ENCODE results near the gene SACS. TPM values are rescaled to one million over a fixed set of nuclear protein-coding genes. Genes with fewer than 3 reads are reported as not detected.
"Not testable (repeated sequence)": the region's sequence is repeated elsewhere in the genome, so short reads cannot be mapped to it uniquely, and the experiment has no call there.

The SACS gene
- total and polyA plus RNA-seq, 5 donors from 2014 or later: 5.2 to 23.4 (median 6.8) TPM

DNA sequence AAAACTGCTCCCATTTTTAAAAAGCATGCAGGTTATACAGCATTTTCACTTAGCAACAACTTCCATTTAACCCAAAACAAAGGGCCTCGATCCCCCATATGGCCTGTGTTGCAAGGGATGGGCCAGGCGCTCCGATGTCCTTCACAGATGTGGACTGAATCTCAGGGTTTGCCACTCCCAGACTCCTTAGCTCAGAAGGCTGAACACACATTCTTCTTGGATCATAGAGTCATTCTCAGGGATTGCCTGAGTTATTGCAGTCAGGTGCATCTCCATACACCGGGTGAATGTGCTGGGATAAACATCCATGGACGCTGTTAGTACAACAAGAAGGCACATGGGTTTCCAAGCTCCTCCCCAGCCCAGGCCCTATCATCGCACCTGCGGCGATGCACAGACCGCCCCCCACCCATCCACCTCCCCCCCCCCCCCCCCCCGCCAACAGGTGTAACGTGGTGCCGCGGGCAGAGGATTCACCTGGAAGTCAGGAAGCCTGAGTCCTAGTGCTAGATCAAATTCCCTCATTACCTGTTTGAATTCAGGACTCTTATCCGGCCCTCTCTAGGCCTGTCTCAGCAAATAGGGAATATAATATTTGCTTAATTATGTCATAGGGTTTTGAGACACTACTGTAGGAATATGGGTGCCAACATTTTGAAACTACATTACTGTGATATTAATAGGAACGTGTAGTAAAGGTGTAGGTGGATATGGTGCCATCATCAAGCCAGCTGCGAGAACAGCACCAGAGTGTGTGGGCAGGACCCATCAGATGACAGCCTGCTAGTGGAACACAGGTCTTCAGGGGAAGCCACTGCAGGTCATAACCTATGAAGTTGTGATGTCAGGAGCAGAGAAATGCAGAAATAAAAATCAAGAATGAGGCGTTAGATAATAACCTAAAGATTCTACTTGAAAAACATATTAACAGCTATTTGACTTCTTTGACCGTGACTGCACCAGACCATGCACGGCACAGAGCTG is 110.9 kb downstream of the SACS start:
- Histone ChIP-seq H3K9me3 (ENCODE audit: control insufficient read depth in 2 of 2, low read length in 2 of 2) (no peaks in the 10 kb centered on the region), H3K4me1 (ENCODE audit: control insufficient read depth, insufficient read depth, low read length, poor library complexity, severe bottlenecking) (peaks cover 8% of the 10 kb centered on the region), H3K27me3 (ENCODE audit: control insufficient read depth, insufficient read depth, low read length) (no peaks in the 10 kb centered on the region), H3K36me3 (ENCODE audit: control insufficient read depth, insufficient read depth, low read length) (no peaks in the 10 kb centered on the region), H3K4me3 (ENCODE audit: low read depth, low read length) (no peak overlapping the region), H3K27ac (ENCODE audit: insufficient read depth, low read length, poor library complexity, severe bottlenecking) (no peak overlapping the region)
- peaks cover 0 to 4% (median 2%) of the 10 kb centered on the region in 7 donors for H3K9me3 Mint-ChIP-seq
- H3K27me3 Mint-ChIP-seq: peaks cover 10% of the 10 kb centered on the region
- H3K4me1 Mint-ChIP-seq: peaks cover 3 to 23% (median 13%) of the 10 kb centered on the region in 4 donors
- no peak overlapping the region for H3K27ac Mint-ChIP-seq
- DNase-seq (no peak), ATAC-seq (ENCODE audit: low read depth in 2 of 2) (no peak)
- H3K4me3 Mint-ChIP-seq: peak overlapping the region in 2 of 4 donors; percentile 52 to 88
- peaks cover 8% of the 10 kb centered on the region for H3K36me3 Mint-ChIP-seq

DNA sequence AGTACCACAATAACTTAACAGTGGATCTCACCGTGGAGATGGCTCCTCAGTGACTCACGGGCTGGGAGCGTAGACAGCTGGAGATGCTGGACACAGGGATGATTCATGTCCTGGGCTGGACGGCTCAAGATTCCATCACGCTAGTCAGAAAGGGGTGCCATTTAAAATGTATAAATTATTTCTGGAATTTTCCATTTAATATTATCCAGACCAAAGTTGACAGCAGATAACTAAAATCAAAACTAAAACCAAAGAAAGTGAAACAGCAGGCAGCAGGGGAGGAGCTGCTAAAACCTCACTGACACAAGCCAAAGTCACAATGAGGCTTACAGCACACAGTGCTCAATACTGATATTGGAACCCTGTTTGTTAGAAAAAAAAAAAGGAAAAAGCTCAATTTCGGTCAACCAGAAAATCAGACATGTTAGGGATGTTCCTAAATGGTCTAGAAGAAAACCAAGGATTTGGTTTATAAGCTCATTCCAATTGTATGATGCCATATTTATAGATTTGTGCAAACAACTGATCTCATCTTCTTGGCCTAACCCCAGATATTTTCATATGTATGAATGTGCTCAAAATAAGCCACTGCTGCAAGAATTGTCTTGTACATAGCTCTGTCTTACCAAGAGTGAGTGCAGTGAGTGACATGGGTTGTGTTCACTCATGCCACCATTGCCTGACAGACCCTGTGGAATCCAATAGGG is 111.8 kb downstream of the SACS start:
- ATAC-seq (ENCODE audit: low read depth in 2 of 2) (peak; percentile 34 to 37), DNase-seq (peak in 1 of 3 donors; percentile 48)
- no peaks in the 10 kb centered on the region for H3K27me3 ChIP-seq (ENCODE audit: control insufficient read depth, insufficient read depth, low read length)
- no peak overlapping the region for H3K27ac ChIP-seq (ENCODE audit: insufficient read depth, low read length, poor library complexity, severe bottlenecking)
- H3K4me1 Mint-ChIP-seq: peaks cover 3 to 23% (median 13%) of the 10 kb centered on the region in 4 donors
- peak overlapping the region; percentile 52 to 94 (median 88) for H3K4me3 Mint-ChIP-seq
- H3K9me3 ChIP-seq (ENCODE audit: control insufficient read depth in 2 of 2, low read length in 2 of 2): no peaks in the 10 kb centered on the region
- H3K27me3 Mint-ChIP-seq: peaks cover 10% of the 10 kb centered on the region
- peak overlapping the region; percentile 40 to 88 (median 71) for H3K27ac Mint-ChIP-seq
- H3K36me3 ChIP-seq (ENCODE audit: control insufficient read depth, insufficient read depth, low read length): no peaks in the 10 kb centered on the region
- peak overlapping the region; percentile 85 for H3K4me3 ChIP-seq (ENCODE audit: low read depth, low read length)
- peaks cover 8% of the 10 kb centered on the region for H3K4me1 ChIP-seq (ENCODE audit: control insufficient read depth, insufficient read depth, low read length, poor library complexity, severe bottlenecking)
- H3K36me3 Mint-ChIP-seq: no peaks in the 10 kb centered on the region
- peaks cover 0 to 2% (median 0%) of the 10 kb centered on the region in 7 donors for H3K9me3 Mint-ChIP-seq

DNA sequence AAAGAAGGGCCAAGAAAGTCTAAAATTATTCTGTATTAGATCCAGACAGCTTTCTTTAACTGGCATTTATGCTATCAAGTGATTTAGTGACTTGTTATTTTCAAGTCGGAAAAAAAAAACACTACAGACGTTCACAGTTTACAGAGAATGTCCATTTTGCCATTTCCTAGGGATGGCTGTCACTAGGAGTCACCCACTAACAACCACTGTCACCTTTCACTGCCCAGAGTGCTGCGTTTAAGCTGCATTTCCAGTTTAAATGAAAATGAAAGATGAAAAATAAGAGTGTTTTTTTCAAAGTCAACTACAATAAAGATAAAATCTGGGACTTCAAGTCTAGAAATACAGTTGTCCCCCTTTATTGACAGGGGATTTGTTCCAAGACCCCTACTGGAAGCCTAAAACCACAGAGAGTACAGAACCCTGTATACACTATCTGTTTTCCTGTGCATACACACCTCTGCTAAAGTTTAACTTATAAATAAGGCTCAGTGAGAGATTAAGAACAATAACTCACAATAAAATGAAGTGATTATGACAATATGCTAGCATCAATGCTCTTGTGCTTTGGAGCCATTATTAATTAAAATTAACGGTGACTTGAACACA is 112.5 kb downstream of the SACS start:
- Histone ChIP-seq H3K4me3 (ENCODE audit: low read depth, low read length) (peak overlapping the region; percentile 85), H3K36me3 (ENCODE audit: control insufficient read depth, insufficient read depth, low read length) (no peaks in the 10 kb centered on the region), H3K9me3 (ENCODE audit: control insufficient read depth in 2 of 2, low read length in 2 of 2) (no peaks in the 10 kb centered on the region), H3K27me3 (ENCODE audit: control insufficient read depth, insufficient read depth, low read length) (no peaks in the 10 kb centered on the region), H3K27ac (ENCODE audit: insufficient read depth, low read length, poor library complexity, severe bottlenecking) (no peak overlapping the region), H3K4me1 (ENCODE audit: control insufficient read depth, insufficient read depth, low read length, poor library complexity, severe bottlenecking) (peaks cover 8% of the 10 kb centered on the region)
- ATAC-seq (ENCODE audit: low read depth in 2 of 2): peak in 1 of 2 donors; percentile 12
- peak overlapping the region; percentile 52 to 94 (median 88) for H3K4me3 Mint-ChIP-seq
- peaks cover 10% of the 10 kb centered on the region for H3K27me3 Mint-ChIP-seq
- peaks cover 0 to 2% (median 0%) of the 10 kb centered on the region in 7 donors for H3K9me3 Mint-ChIP-seq
- no peaks in the 10 kb centered on the region for H3K36me3 Mint-ChIP-seq
- DNase-seq: peak in 1 of 3 donors; percentile 2
- H3K4me1 Mint-ChIP-seq: peaks cover 3 to 23% (median 13%) of the 10 kb centered on the region in 4 donors
- H3K27ac Mint-ChIP-seq: peak overlapping the region in 2 of 3 donors; percentile 71 to 88

DNA sequence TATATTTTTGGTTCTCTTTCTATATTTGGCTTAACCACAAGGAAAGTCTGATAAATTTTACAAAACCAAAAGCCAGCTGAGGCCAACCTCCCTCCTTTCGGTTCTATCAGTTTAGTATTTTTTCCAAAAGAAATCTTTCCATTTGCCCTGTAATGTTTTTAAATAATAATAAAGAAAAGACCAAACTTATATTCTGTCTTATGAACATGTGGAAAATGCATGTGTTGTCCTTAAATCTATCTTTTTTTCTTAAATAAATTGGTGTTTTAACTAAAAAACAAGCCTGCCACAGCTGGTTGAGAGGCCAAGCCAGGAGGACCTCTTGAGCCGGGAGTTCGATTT is 113.6 kb downstream of the SACS start:
- H3K27me3 ChIP-seq (ENCODE audit: control insufficient read depth, insufficient read depth, low read length): no peaks in the 10 kb centered on the region
- Mint-ChIP-seq H3K27me3 (peaks cover 8% of the 10 kb centered on the region), H3K9me3 (peaks cover 0 to 2% (median 0%) of the 10 kb centered on the region in 7 donors), H3K36me3 (no peaks in the 10 kb centered on the region), H3K4me1 (peaks cover 3 to 17% (median 13%) of the 10 kb centered on the region in 4 donors), H3K27ac (no peak overlapping the region), H3K4me3 (no peak overlapping the region)
- no peak overlapping the region for H3K27ac ChIP-seq (ENCODE audit: insufficient read depth, low read length, poor library complexity, severe bottlenecking)
- ATAC-seq (ENCODE audit: low read depth in 2 of 2): no peak
- H3K4me1 ChIP-seq (ENCODE audit: control insufficient read depth, insufficient read depth, low read length, poor library complexity, severe bottlenecking): peaks cover 8% of the 10 kb centered on the region
- no peaks in the 10 kb centered on the region for H3K36me3 ChIP-seq (ENCODE audit: control insufficient read depth, insufficient read depth, low read length)
- no peak for DNase-seq
- H3K4me3 ChIP-seq (ENCODE audit: low read depth, low read length): no peak overlapping the region
- H3K9me3 ChIP-seq (ENCODE audit: control insufficient read depth in 2 of 2, low read length in 2 of 2): no peaks in the 10 kb centered on the region

DNA sequence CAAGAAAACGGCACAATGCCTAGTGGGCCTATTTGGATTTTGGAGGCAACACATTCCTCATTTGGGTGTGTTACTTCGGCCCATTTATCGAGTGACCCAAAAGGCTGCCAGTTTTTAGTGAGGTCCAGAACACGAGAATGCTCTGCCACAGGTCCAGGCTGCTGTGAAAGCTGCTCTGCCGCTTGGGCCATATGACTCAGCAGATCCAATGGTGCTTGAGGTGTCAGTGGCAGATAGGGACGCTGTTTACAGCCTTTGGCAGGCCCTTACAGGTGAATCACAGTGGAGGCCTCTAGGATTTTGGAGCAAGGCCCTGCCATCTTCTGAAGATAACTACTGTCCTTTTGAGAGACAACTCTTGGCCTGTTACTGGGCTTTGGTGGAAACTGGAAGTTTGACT is 118.7 kb downstream of the SACS start:
- not testable (repeated sequence) for H3K4me1 Mint-ChIP-seq; H3K4me3 ChIP-seq (ENCODE audit: low read depth, low read length); H3K36me3 Mint-ChIP-seq; H3K4me1 ChIP-seq (ENCODE audit: control insufficient read depth, insufficient read depth, low read length, poor library complexity, severe bottlenecking); ATAC-seq (ENCODE audit: low read depth in 2 of 2); H3K4me3 Mint-ChIP-seq; DNase-seq; H3K9me3 Mint-ChIP-seq; H3K27ac Mint-ChIP-seq; H3K27ac ChIP-seq (ENCODE audit: insufficient read depth, low read length, poor library complexity, severe bottlenecking); H3K9me3 ChIP-seq (ENCODE audit: control insufficient read depth in 2 of 2, low read length in 2 of 2); H3K27me3 ChIP-seq (ENCODE audit: control insufficient read depth, insufficient read depth, low read length); H3K36me3 ChIP-seq (ENCODE audit: control insufficient read depth, insufficient read depth, low read length); H3K27me3 Mint-ChIP-seq

DNA sequence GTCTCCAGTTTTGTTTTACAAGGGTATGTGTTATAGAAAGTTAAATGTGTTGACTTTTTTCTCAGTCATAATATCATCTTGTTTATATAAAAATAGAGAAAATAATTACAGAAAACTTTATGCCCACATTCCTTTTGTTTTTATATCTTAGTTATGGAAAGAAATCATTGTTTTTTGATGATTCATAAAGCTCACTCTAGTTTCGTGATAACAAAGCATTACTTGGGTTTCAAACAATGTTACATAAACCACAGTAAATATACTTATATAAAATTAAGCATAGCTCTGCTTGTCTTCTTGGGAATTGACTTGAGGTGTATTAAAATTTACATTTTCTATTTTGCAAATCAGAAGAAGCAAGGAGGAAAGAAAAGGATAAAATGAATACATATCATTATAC is 140.9 kb downstream of the SACS start:
- H3K27me3 ChIP-seq (ENCODE audit: control insufficient read depth, insufficient read depth, low read length): peaks cover 3% of the 10 kb centered on the region
- Mint-ChIP-seq H3K27ac (no peak overlapping the region), H3K4me3 (no peak overlapping the region), H3K27me3 (peaks cover 20% of the 10 kb centered on the region), H3K4me1 (no peaks in the 10 kb centered on the region), H3K36me3 (no peaks in the 10 kb centered on the region), H3K9me3 (peaks cover 0 to 5% (median 0%) of the 10 kb centered on the region in 7 donors)
- H3K9me3 ChIP-seq (ENCODE audit: control insufficient read depth in 2 of 2, low read length in 2 of 2): no peaks in the 10 kb centered on the region
- no peaks in the 10 kb centered on the region for H3K36me3 ChIP-seq (ENCODE audit: control insufficient read depth, insufficient read depth, low read length)
- DNase-seq: no peak
- H3K27ac ChIP-seq (ENCODE audit: insufficient read depth, low read length, poor library complexity, severe bottlenecking): no peak overlapping the region
- ATAC-seq (ENCODE audit: low read depth in 2 of 2): no peak
- no peaks in the 10 kb centered on the region for H3K4me1 ChIP-seq (ENCODE audit: control insufficient read depth, insufficient read depth, low read length, poor library complexity, severe bottlenecking)
- H3K4me3 ChIP-seq (ENCODE audit: low read depth, low read length): no peak overlapping the region

DNA sequence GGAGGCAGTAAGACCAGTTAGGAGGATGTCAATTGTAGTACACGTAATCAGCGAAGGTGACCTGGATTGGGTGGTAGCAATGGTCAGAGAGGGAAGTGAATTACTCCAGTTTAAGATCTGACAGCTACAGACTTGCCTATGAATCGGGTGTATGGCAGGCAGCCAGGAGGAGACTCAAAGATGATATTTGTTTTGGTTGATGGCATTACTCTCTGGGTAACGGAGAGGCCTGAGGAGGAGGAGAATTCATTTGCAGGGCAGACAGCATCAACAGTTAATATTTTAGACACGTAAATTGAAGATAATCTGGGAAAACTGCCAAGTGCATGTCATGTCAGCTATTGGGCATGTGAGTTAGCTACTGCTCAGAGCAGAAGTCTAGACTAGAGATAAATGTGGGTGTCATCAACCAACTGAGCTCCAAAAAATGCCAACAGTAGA is 143.6 kb downstream of the SACS start:
- H3K9me3 ChIP-seq (ENCODE audit: control insufficient read depth in 2 of 2, low read length in 2 of 2): no peaks in the 10 kb centered on the region
- no peaks in the 10 kb centered on the region for H3K4me1 ChIP-seq (ENCODE audit: control insufficient read depth, insufficient read depth, low read length, poor library complexity, severe bottlenecking)
- no peaks in the 10 kb centered on the region for H3K36me3 ChIP-seq (ENCODE audit: control insufficient read depth, insufficient read depth, low read length)
- peaks cover 5% of the 10 kb centered on the region for H3K27me3 ChIP-seq (ENCODE audit: control insufficient read depth, insufficient read depth, low read length)
- peaks cover 8% of the 10 kb centered on the region for H3K27me3 Mint-ChIP-seq
- DNase-seq (no peak), ATAC-seq (ENCODE audit: low read depth in 2 of 2) (no peak)
- H3K27ac ChIP-seq (ENCODE audit: insufficient read depth, low read length, poor library complexity, severe bottlenecking): no peak overlapping the region
- no peak overlapping the region for H3K4me3 Mint-ChIP-seq
- no peaks in the 10 kb centered on the region for H3K4me1 Mint-ChIP-seq
- no peak overlapping the region for H3K27ac Mint-ChIP-seq
- no peak overlapping the region for H3K4me3 ChIP-seq (ENCODE audit: low read depth, low read length)
- H3K36me3 Mint-ChIP-seq: no peaks in the 10 kb centered on the region
- H3K9me3 Mint-ChIP-seq: peaks cover 0 to 5% (median 0%) of the 10 kb centered on the region in 7 donors
